HG02870 (cell line): ENCODE results near the gene PDE3A.

Experiments used
- ATAC-seq: cut with Tn5 transposase; IDR thresholded peaks from one replicate; pipeline ENCODE4 v1.9.1; 2021; ENCODE audit warnings: mild to moderate bottlenecking, moderate library complexity; ENCODE audit not compliant: unreplicated experiment

Gene PDE3A

GRCh38 chr12:20490213-20490612 is 121.9 kb downstream of the PDE3A start:
- no peak for ATAC-seq

GRCh38 chr12:20491290-20491689 is 123.0 kb downstream of the PDE3A start:
- ATAC-seq: no peak

GRCh38 chr12:20492251-20492760 is 124.0 kb downstream of the PDE3A start:
- ATAC-seq: no peak

- no peak for ATAC-seq
These were observed 125.6 kb downstream of the PDE3A start for GRCh38 chr12:20493934-20494333.

- ATAC-seq: no peak
These were observed 126.5 kb downstream of the PDE3A start for GRCh38 chr12:20494851-20495250.

- no peak for ATAC-seq
These were observed 127.7 kb downstream of the PDE3A start for GRCh38 chr12:20495997-20496396.

GRCh38 chr12:20497707-20498106 is 129.4 kb downstream of the PDE3A start:
- no peak for ATAC-seq

- ATAC-seq: no peak
These were observed 133.6 kb downstream of the PDE3A start for GRCh38 chr12:20501958-20502357.

- no peak for ATAC-seq
These were observed 135.5 kb downstream of the PDE3A start for GRCh38 chr12:20503858-20504257.

- ATAC-seq: no peak
These were observed 136.7 kb downstream of the PDE3A start for GRCh38 chr12:20505056-20505455.

- no peak for ATAC-seq
These were observed 138.7 kb downstream of the PDE3A start for GRCh38 chr12:20507056-20507455.

- no peak for ATAC-seq
These were observed 139.4 kb downstream of the PDE3A start for GRCh38 chr12:20507711-20508110.

GRCh38 chr12:20508359-20508758 is 140.0 kb downstream of the PDE3A start:
- ATAC-seq: no peak

GRCh38 chr12:20508962-20509361 is 140.6 kb downstream of the PDE3A start:
- ATAC-seq: no peak

- ATAC-seq: no peak
These were observed 142.5 kb downstream of the PDE3A start for GRCh38 chr12:20510811-20511210.

GRCh38 chr12:20513189-20513588 is 144.9 kb downstream of the PDE3A start:
- ATAC-seq: no peak

GRCh38 chr12:20514598-20514997 is 146.3 kb downstream of the PDE3A start:
- no peak for ATAC-seq

GRCh38 chr12:20520532-20520931 is 152.2 kb downstream of the PDE3A start:
- ATAC-seq: no peak

GRCh38 chr12:20523658-20524057 is 155.3 kb downstream of the PDE3A start:
- ATAC-seq: no peak

GRCh38 chr12:20524113-20524512 is 155.8 kb downstream of the PDE3A start:
- ATAC-seq: no peak

- no peak for ATAC-seq
These were observed 156.8 kb downstream of the PDE3A start for GRCh38 chr12:20525064-20525610.

- ATAC-seq: no peak
These were observed 159.3 kb downstream of the PDE3A start for GRCh38 chr12:20527417-20528163.

- no peak for ATAC-seq
These were observed 159.9 kb downstream of the PDE3A start for GRCh38 chr12:20528208-20528607.
